SU-DHL-6 (cell line): Measurements from ENCODE around the gene RASSF1.
"Not testable (repeated sequence)": the region's sequence is repeated elsewhere in the genome, so short reads cannot be mapped to it uniquely, and the experiment has no call there.

Source experiments
- H2AFZ ChIP-seq: fragments of 200-600 bp; sonication (generic); 2 replicates; pipeline ENCODE4 v1.6.1; 2014; ENCODE audit warnings: low read depth, mild to moderate bottlenecking, moderate library complexity, mixed read lengths, antibody characterized with exemption, low read length; ENCODE audit not compliant: severe bottlenecking
- H3F3A ChIP-seq: fragments of 200-600 bp; shearing (Covaris generic); 2 replicates; pipeline ENCODE4 v1.6.0; 2016; ENCODE audit warnings: antibody characterized with exemption, mild to moderate bottlenecking; ENCODE audit not compliant: insufficient read depth
- H3K27ac ChIP-seq: fragments of 200-600 bp; sonication (generic); 2 replicates; pipeline ENCODE4 v1.5.1; 2016; ENCODE audit warnings: low read depth, mild to moderate bottlenecking, low read length, moderate library complexity, mixed read lengths
- H3K27me3 ChIP-seq: fragments of 200-600 bp; sonication (generic), shearing (Covaris generic); 2 replicates; pipeline ENCODE4 v1.6.0; 2014; ENCODE audit warnings: mild to moderate bottlenecking, low read length
- H3K36me3 ChIP-seq: fragments of 200-600 bp; sonication (generic); 2 replicates; pipeline ENCODE4 v1.6.1; 2014; ENCODE audit warnings: mild to moderate bottlenecking, low read length, mixed read lengths
- H3K4me2 ChIP-seq: fragments of 300-600, 200-600 bp; shearing (Covaris generic), sonication (generic); 2 replicates; pipeline ENCODE4 v1.6.0; 2014; ENCODE audit warnings: low read length, low read depth, mild to moderate bottlenecking; ENCODE audit not compliant: poor library complexity, severe bottlenecking
- H3K4me3 ChIP-seq: fragments of 200-600 bp; sonication (generic); 2 replicates; pipeline ENCODE4 v1.5.1; 2014; ENCODE audit warnings: antibody characterized with exemption, low read length, mild to moderate bottlenecking, mixed read lengths; ENCODE audit not compliant: insufficient read depth, poor library complexity, severe bottlenecking
- H3K79me2 ChIP-seq: fragments of 200-600 bp; sonication (generic); 2 replicates; pipeline ENCODE4 v1.6.1; 2014; ENCODE audit warnings: mild to moderate bottlenecking, low read length, moderate library complexity; ENCODE audit not compliant: insufficient read depth
- H3K9ac ChIP-seq: fragments of 200-600 bp; sonication (generic); 2 replicates; pipeline ENCODE4 v1.7.0; 2014; ENCODE audit warnings: mild to moderate bottlenecking, low read length
- H3K9me2 ChIP-seq: fragments of 200-600 bp; sonication (generic); replicated peaks from 2 replicates; pipeline ENCODE4 v1.6.1; 2014; ENCODE audit warnings: low read length; ENCODE audit not compliant: insufficient read depth
- H3K9me3 ChIP-seq: fragments of 200-600 bp; sonication (generic); 2 replicates; pipeline ENCODE4 v1.6.1; 2014; ENCODE audit warnings: low read length, mixed read lengths; ENCODE audit not compliant: insufficient read depth
- H4K20me1 ChIP-seq: fragments of 200-600 bp; sonication (generic); 2 replicates; pipeline ENCODE4 v1.6.1; 2014; ENCODE audit warnings: low read depth, mild to moderate bottlenecking, antibody characterized with exemption, low read length, moderate library complexity, mixed read lengths
- EZH2phosphoT487 ChIP-seq: fragments of 200-600 bp; sonication (generic), shearing (Covaris generic); conservative IDR thresholded peaks from 2 replicates; pipeline ENCODE4 v1.6.1; 2018; ENCODE audit warnings: mild to moderate bottlenecking, antibody characterized with exemption, low read length, moderate library complexity, mixed read lengths
- TF ChIP-seq, protein P1 (sequence below): fragments of 200-600 bp; sonication (generic); IDR thresholded peaks from one replicate; pipeline ENCODE4 v1.5.1; 2017; ENCODE audit warnings: antibody characterized with exemption, mild to moderate bottlenecking, low read length, moderate library complexity; ENCODE audit not compliant: insufficient read depth, poor library complexity, severe bottlenecking

Gene RASSF1

GRCh38 chr3:50287262-50287661 lies 53.4 kb downstream of the RASSF1 start:
- no peak overlapping the region for H3K9ac ChIP-seq
- H3K9me2 ChIP-seq = no peaks in the 10 kb centered on the region
- H4K20me1 ChIP-seq = no peaks in the 10 kb centered on the region
- H3K4me3 ChIP-seq = no peak overlapping the region
- no peak for TF ChIP-seq EZH2phosphoT487
- TF ChIP-seq, protein P1, sequence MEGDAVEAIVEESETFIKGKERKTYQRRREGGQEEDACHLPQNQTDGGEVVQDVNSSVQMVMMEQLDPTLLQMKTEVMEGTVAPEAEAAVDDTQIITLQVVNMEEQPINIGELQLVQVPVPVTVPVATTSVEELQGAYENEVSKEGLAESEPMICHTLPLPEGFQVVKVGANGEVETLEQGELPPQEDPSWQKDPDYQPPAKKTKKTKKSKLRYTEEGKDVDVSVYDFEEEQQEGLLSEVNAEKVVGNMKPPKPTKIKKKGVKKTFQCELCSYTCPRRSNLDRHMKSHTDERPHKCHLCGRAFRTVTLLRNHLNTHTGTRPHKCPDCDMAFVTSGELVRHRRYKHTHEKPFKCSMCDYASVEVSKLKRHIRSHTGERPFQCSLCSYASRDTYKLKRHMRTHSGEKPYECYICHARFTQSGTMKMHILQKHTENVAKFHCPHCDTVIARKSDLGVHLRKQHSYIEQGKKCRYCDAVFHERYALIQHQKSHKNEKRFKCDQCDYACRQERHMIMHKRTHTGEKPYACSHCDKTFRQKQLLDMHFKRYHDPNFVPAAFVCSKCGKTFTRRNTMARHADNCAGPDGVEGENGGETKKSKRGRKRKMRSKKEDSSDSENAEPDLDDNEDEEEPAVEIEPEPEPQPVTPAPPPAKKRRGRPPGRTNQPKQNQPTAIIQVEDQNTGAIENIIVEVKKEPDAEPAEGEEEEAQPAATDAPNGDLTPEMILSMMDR = no peak
- no peaks in the 10 kb centered on the region for H3K27me3 ChIP-seq
- no peak overlapping the region for H3K4me2 ChIP-seq
- H3K79me2 ChIP-seq = peaks cover 22% of the 10 kb centered on the region
- no peaks in the 10 kb centered on the region for H3F3A ChIP-seq
- no peak overlapping the region for H2AFZ ChIP-seq
- H3K9me3 ChIP-seq = no peaks in the 10 kb centered on the region
- H3K36me3 ChIP-seq = no peaks in the 10 kb centered on the region; the same call in 1 of the 2 replicates
- no peak overlapping the region for H3K27ac ChIP-seq

GRCh38 chr3:50286322-50287227 lies 54.1 kb downstream of the RASSF1 start:
- Histone ChIP-seq H3F3A (no peaks in the 10 kb centered on the region), H3K79me2 (peaks cover 16% of the 10 kb centered on the region), H4K20me1 (no peaks in the 10 kb centered on the region), H3K9me3 (no peaks in the 10 kb centered on the region), H3K27me3 (no peaks in the 10 kb centered on the region), H3K9me2 (no peaks in the 10 kb centered on the region), H3K27ac (no peak overlapping the region), H3K36me3 (no peaks in the 10 kb centered on the region; the same call in 1 of the 2 replicates), H3K9ac (no peak overlapping the region), H2AFZ (no peak overlapping the region), H3K4me2 (no peak overlapping the region), H3K4me3 (no peak overlapping the region)
- TF ChIP-seq EZH2phosphoT487 = no peak
- TF ChIP-seq, protein P1 = no peak

GRCh38 chr3:50284121-50284520 lies 56.5 kb downstream of the RASSF1 start:
- H3K4me3 ChIP-seq, H3K27ac ChIP-seq, H3K9ac ChIP-seq, H3K9me3 ChIP-seq, H3K9me2 ChIP-seq, H3K79me2 ChIP-seq, H3K4me2 ChIP-seq, H3K36me3 ChIP-seq, H4K20me1 ChIP-seq, H3F3A ChIP-seq, H2AFZ ChIP-seq, H3K27me3 ChIP-seq: not testable (repeated sequence)
